Measurements from ENCODE around the gene OPCML.

OPCML gene

DNA sequence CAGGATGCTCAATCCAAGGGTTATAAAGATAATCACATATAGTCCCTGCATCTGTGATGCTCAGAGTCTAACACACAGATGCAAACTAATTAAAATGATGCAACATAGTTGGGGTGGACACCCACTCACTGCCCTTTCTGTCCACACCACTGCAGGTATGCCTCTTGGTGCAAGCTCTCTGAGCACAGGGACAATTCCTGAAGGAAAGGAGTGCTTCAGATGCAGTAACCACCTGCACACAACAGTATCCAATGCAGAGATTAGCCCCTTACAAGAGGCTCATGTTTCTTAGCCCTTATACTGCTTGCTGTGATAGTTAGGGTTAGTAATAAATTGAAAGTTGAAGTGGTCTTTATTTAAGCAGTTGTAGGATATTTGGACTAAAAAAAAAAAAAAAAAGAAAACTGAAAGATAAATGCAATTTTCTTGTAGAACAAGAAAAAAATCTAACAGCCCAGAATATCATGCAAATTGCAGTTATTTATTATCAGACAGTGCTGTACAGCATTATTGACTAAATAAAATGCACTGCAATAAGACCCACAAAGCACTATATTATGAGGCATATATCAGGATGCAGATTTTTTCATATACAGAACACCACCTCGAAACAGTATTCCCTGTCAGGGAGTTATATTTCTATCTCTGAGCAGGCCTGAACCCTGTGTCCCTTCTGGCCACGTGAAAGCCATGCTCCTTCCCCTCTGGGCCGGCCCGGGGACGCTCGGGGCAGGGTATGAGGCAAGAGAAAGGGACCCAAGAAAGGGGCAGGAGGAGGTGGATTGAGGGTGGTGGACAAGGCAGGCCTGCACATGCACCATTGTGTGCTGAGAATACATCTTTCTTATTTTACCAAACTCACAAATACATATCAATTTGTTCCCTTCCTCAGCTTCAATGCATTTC, 260.2 kb downstream of the OPCML start:
- no peak for DNase-seq

GRCh38 chr11:133271206-133271605, 261.1 kb downstream of the OPCML start:
- DNase-seq: no peak

DNA sequence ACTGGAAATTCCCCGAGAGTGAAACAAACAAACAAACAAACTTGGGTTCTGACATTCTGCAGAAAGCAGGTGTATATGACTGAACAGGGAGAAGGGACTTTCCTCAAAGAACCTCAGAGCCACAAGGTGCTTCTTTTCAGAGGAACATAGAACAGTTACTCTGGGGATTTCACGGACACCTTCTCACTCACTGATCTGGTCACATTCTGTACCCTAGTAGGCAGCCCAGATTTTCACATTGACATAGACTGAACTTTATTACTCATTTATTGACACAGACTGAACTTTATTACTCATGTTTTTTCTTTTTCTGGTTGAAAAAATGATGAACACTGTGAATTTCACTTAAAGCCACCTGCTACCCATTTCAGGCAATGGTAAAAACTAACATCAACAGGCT, 263.0 kb downstream of the OPCML start:
- no peak for DNase-seq

DNA sequence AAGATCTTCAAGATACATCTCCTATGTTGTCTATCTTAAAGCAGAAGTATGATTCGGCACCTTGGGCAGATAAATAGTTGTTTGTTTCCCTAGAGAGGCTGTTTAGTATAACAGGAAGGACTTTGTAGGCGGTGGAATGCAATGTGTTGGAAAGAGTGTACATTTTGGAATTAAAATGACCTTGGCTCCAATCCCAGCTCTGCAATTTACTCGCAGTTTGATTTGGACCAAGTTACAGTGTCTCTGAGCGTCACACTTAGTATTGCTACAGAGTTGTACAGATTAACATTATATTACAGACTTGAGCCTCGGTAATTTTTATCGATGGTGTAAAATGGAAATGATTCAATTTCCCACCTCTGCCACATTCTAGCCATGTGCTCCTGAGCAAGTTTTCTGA, 265.3 kb downstream of the OPCML start:
- no peak for DNase-seq

- DNase-seq: no peak
Measured at GRCh38 chr11:133265530-133266035, 266.7 kb downstream of the OPCML start.

GRCh38 chr11:133263332-133263731, 269.0 kb downstream of the OPCML start:
- DNase-seq: no peak

- DNase-seq: no peak
Measured at GRCh38 chr11:133258751-133259150, 273.6 kb downstream of the OPCML start.

DNA sequence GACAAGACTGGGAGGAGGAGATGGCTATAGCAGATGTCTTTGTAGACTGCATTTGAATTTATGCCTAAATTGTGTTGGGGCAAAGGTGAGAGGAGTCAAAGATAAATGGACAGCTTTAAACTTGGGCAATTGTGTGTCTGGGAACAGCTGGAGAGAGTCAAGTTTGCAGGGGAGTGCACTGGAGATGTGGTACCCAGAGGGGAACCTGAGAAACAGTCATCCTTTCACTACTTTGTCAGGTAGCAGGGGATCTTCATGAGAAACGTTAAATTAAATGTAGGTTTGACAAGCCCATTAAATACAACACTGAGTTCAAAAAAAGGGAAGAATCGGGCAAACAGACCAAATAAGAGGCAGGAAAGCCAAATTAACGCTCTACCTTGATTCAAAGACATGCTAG, 277.7 kb downstream of the OPCML start:
- no peak for DNase-seq

GRCh38 chr11:133253570-133253969, 278.7 kb downstream of the OPCML start:
- no peak for DNase-seq

DNA sequence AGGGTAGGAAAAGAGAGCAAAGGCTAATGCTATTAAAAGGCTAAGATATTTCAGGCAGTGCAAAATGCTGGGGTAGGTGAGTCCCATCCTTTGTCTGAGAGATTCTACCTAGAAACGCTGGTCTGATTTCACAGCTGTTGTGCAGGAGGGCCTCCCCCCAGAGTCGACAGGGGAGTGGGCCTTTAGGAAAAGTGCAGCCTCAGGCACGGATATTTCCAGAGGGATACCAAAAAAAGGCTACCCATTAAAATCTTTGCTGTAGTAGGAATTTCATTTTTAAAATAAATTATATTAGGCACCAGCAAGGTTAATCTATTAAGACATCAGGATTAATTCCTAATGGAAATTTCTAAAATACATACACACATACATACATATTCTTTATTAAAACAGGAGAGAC, 280.5 kb downstream of the OPCML start:
- DNase-seq: no peak

- no peak for DNase-seq
Measured at GRCh38 chr11:133249530-133249929, 282.8 kb downstream of the OPCML start.

GRCh38 chr11:133249065-133249464, 283.2 kb downstream of the OPCML start:
- no peak for DNase-seq

DNA sequence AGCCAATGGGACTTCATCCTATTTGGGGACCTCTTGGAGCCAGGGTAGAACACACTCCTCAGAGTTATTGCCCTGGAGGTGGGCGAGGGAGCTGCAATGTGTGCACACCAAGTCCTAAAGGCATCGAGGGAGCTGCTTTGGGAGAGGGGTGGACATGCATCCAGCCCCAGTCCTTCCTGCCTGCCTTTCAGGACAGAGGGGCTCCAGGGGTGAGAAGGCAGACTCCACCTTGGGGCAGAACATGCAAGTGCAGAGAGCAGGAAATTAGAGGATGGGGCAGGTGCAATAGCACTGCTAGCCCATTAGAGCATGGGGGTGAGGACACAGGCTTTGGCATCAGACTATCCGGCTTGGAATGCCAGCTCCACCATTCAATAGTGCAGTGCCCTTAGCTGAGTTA, 288.5 kb downstream of the OPCML start:
- DNase-seq: no peak

DNA sequence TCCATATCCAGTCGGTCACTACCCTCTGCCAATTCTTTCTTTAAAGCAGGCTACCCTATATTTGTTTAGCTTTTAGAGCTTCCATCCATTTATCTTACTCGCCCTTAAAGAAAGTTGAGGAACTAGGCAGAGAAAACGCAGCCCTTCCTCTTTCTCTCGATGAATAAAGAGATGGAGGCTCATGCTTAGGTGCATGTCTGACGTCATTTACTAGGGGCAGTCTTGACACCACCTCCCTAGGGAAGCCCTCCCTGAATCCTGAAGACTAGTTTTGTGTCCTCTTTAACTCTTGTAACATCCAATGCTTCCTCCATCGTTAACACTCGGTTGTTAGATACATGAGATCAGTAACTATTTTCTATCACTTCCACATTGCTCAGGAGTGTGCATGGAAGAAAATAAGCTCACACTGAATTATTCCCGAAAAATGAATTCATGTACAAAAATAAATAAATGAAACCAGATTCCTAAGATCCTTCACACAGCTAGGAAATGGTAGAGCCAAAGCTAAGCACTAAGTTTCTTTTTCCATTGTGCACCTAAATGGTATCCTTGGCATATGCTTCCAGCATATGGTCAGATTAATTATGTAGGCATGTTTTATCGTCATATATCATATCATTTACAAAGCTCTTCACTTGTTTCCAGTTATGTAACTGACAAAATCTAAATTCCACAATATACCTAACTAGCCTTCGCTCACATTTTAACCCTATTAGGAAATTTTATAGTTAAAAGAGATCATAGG, 291.2 kb downstream of the OPCML start:
- DNase-seq: no peak

DNA sequence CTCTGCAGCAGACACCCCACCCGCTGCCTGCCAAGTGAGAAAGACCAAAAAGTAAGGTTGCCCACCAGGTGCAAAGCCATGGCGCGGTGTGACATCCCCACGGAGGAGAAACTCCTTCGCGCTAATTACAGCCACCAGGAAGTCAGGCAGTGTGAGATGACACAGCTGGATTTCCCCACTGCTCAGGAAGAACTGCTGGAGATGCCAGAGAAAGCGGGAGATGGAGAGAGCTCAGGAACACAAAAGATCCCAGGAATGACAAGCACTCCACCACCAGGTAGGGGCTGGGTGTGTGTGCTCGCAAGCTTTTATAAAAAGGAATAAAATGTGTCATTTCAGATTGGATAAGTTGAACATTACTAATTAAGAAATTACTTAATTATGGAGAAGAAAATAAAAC, 292.7 kb downstream of the OPCML start:
- no peak for DNase-seq

DNA sequence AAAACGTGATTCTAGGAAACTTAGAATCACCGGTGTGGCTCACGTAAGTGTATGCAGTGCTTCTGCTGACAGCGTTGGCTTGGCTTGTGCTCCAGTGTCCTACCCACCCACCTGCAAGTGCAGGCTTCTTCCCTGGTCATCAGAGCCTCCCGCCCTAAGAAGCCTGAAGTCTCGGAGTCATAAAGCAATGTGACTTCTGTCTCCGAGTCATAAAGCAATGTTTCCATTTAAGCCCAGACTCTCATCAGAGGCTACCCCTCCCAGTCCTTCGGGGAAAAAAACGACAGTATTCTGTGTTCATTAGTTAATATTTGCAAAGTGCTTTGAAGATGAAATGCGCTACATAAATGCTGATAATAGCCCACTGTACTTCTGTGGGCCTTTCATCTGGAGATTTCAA, 293.8 kb downstream of the OPCML start:
- no peak for DNase-seq

DNA sequence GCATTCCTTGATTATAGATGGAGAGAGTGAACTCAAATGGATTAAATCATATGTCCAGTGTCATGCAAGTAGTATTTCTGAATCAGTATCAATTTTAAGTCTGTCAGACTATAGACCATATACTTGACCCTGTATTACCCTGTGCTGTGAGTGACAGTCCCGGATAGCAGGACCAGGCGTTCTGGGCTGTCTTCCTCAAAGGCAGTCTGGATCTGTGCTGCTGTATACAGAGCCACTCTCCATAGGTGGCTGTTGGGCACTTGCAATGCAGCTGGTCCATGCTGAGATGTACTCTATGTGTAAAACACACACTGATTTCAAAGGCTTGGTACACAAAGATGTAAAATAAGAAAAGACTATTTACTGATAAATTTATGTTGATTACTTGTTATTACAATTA, 294.3 kb downstream of the OPCML start:
- no peak for DNase-seq

DNA sequence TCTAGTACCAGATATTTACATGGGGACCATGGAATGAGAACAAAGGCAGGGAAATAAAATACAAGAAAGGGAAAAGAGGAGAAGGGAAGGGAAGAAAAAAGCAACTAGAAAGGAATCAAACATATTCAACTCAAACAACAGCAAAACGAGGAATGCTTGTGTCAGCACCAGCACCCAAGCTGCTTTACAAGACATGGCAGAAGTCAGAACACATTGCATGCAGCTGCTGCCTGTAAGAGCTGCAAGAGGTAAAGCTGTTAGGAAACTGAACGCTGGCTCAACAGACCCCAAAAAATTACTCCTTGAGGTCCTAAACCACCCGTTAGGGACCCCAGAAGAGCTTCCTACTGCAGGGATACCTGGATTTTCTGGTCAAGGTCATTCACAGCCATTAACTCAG, 296.9 kb downstream of the OPCML start:
- DNase-seq: no peak

DNA sequence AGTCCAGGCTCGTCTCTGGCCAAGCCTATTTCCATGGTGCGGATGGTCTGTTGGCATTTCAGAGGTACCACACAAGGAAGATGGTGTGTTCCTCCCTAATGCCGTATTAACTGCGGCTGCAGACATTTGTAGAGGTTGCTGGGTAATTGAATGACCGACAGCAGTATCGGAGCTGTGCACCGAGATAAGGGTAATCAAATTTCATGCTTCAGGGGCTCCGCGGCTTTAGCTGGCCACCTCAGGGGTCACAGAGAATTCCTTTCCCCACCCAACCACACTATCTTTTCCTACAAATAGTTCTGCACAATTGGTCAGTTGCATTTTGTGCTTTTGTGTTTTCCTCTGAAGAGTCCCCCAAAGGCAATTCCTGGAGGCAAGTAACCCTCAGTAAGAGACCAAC, 297.4 kb downstream of the OPCML start:
- DNase-seq: no peak

- DNase-seq: no peak
Measured at GRCh38 chr11:133232665-133233064, 299.6 kb downstream of the OPCML start.

GRCh38 chr11:133230431-133230830, 301.9 kb downstream of the OPCML start:
- DNase-seq: no peak

- DNase-seq: no peak
Measured at GRCh38 chr11:133228471-133229329, 303.6 kb downstream of the OPCML start.

DNA sequence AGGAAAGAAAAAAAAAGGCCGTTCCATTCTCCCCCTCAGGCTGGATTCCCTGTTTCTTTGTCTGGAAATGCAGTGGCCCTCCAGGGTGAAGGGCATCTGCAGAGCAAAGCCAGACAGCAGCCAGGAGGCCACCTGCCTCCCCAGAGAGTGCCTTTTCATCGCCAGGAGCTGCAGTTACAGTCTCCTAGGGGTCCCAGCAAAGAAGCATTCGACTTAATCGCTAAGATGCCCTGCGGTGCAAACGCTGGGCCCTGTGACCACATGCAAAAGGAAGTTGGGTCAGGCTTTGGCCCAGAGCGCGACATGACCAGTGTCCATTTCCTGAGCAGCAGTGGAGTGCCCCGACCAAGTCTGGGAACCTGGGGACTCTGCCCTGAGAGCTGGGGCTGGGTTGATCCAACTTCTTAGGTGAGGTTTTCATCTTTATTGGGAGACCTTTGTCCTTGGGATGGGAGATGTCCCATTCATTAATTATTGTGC, 304.6 kb downstream of the OPCML start:
- no peak for DNase-seq
